NOMO-1 (cell line): Measurements from ENCODE around the gene RAD51B.
"Not testable (repeated sequence)": the region's sequence is repeated elsewhere in the genome, so short reads cannot be mapped to it uniquely, and the experiment has no call there.

Experiments
- DNase-seq, 2 experiments: peaks; one replicate each; lab custom pipeline; 2025; ENCODE audit not compliant: unreplicated experiment in 2 of 2; lab: John Stamatoyannopoulos, UW

RAD51B gene

DNA sequence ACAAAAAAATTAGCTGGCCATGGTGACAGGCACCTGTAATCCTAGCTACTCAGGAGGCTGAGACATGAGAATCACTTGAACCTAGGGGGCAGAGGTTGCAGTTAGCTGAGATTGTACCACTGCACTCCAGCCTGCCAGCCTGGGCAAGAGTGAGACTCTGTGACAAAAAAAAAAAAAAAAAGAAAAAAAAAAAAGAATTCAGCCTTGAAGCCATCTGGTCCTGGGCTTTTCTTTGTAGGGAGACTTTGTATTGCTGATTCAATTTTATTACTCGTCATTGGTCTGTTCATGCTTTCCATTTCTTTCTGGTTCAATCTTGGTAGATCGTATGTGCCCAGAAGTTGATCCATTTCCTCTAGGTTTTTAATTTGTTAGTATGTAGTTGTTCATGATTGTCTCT, 243.1 kb downstream of the RAD51B start:
- DNase-seq = no peak

DNA sequence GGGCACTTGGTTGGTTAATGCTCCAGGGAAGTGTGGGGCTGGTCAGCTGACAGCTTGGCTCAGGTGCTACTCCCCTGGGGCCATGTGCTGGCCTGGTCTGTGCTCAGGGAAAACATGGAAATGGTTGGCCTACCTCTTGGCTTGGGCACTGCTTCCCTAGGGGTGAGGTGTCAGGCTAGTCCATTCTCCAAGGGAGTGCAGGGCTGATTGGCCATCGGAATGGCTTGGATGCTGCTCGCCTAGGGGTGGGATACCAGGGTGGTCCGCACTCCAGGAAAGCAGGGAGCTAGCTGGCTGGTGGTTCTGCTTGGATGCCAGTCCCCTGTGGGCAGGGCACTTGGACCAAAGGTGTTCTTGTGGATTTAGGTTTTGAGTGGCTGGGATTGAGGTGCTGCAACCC, 245.7 kb downstream of the RAD51B start:
- no peak for DNase-seq

DNA sequence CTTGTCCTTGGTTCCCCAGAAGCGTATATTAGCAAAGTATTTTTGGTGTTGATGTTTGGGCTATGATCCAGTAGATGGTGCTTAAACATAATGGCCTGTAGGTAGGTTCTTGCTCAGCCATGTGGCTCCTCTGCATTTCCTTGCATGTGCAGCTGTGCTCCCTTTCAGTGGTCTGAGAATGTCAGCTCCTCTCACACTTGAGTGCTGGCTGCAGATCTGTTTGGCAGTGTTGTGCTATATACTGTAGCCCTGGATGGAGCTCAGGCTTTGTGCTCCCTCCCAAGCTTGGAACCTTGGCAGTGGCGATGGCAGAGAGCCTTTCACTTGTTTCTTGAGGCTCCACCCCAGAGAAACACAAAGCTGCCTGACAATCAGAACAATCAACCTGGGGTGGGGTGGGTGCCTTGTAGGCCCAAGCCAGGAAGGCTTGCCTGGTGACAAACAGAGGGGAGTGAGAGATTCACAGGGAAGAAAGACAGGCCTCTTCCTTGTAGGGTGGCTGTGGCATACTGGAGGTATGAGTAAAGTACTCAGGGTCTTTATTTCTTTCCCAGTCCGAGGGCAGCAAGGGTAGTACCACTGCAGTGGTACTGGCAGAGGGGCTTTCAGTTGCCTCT, 255.3 kb downstream of the RAD51B start:
- DNase-seq = no peak

DNA sequence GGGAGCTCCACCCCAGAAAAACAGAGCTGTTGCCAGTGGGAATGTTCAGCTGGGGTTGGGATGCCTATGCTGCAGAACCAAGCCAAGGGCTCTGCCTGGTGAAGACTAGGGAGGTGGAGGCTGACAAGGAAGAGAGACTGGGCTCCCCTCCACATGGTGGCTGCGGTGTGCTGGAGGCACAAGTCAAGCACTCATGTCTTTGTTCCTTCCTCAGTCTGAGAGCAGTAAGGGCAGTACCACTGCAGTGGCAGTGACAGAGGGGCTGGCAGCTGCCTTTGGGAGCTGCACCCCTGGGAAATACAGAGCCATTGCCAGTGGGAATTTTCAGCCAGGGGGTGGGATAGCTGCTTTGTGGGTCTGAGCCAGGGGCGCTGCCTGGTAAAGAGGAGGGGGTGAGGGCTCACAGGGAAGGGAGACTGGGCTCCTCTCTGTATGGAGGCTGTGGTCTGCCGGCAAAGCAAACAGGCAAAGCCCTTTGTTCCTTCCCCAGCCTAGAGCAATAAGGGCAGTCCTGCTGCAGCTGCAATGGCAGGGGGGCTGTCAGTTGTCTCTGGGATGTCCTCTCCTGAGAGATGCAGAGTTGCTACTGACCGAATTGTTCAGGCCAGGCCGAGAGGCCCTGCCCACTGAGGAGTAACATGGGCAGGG, 255.9 kb downstream of the RAD51B start:
- no peak for DNase-seq

GRCh38 chr14:68076451-68076850, 256.9 kb downstream of the RAD51B start:
- no peak for DNase-seq

GRCh38 chr14:68079941-68080697, 260.5 kb downstream of the RAD51B start:
- no peak for DNase-seq

DNA sequence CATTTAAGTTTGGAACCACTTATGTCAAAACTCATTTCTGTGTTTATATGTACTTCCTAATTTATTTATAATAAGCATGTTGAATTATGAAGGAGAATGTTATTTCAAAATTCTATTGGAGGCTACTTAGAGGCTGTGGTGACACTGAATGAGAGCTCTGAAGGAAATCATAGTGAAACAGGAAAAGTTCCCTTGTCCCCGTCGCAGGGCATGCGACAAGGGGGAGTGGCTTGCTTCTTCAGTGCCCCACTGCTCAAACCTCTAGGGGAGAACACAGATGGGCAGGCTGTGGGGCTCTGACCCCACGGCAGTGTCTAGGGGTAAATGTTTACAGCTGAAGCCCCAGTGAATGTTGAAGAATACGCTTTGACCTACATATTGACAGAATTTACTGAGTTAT, 261.9 kb downstream of the RAD51B start:
- no peak for DNase-seq

- no peak for DNase-seq
Measured at GRCh38 chr14:68082698-68083291, 263.2 kb downstream of the RAD51B start.

GRCh38 chr14:68084256-68084655, 264.7 kb downstream of the RAD51B start:
- DNase-seq = no peak

DNA sequence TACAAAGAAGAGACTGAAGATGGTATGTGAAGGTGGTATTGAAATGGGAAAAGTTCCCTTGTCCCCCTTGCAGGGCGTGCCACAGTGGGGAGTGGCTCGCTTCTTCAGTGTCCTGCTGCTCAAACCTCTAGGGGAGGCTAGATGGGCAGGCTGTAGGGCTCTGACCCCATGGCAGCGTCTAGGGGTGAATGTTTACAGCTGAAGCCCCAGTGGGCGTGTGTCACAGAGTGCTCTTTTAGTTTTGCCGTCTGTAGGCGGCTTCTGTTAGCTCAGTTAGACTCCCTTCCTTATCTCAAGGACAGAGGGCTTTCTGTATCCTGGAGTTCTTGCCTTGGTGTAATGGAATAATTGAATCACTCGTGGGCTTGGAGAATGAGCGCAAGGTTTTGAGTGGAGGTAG, 266.2 kb downstream of the RAD51B start:
- DNase-seq = no peak

DNA sequence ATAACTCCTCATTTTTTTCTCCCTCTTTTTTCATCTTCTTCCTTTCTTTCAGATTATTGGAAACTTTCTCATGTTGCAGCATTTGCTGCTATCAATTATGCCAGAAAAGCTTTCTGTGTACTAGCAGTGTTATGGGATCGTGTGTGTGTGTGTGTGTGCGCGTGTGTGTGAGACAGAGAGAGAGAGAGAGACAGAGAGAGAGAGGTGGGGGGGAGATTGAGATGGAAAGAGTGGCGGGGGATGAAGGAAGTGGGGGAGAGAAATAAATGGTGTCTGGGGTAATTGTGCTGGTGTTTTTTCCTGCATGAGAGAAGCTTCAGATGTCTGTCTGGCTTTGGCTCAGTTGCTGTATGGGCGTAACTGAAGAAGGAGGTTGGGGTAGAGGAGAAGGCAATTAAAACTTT, 268.9 kb downstream of the RAD51B start:
- no peak for DNase-seq

DNA sequence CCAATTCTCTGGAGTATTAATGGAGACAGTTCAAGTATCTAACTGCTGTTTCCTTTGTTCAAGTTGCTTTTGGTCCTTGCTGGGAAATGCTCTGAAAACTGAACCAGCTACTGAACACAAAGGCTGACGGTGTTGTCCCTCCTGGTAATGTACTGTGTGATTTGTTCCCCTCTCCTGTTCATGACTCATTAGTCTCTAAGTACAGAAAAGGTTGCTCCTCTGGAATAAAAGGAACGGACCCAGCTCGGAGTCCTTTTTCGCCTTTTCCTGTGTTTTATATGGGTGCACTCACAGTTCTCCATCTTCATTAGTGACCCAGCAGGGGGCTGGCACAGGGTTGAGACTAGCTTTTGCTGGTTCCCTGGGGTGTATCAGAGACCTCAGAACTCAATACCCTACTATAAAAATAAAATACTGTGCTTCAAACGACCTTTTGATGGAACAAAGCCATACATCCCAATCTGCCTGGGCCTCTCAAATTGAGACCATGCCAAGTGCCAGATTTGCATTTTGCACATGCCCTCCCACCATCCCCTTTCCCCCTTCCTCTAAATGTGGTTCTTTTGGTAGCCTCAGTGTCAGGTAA, 269.7 kb downstream of the RAD51B start:
- no peak for DNase-seq

DNA sequence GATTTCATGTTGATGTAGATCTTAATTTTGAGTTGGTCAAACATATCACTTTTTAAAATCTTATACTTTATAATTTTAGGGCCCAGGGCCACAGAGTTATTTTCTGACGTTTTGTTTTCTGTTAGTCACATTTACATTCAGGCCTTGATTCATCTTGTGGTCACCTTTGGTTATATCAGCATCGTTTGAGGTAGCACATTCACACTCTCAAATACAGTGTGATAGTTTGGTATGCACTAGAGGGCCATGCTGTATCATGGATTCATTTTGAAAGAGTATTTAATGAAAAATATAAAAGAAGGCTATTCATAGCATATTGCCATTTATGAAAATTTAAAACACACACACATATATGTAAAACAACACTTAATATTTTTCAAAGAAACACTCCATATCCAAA, 274.6 kb downstream of the RAD51B start:
- no peak for DNase-seq

DNA sequence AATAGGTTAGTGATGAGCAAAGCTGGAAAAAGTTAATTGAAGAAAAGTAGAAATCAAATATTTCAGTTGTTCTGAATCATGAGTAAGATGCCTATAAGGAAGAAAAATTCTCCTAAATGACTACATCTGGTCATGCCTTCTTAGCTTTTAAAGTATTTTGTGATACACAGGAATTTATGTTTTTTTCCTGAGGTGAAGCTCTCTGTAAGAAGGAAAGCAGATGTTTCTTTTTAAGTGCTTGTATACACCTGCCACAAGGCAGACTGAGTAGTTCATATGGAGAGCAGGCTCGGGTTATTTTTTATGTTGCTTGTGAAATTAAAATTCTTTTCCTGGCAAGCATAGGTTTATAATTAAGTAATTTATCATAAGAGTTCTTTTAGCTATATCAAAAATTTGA, 275.2 kb downstream of the RAD51B start:
- no peak for DNase-seq

DNA sequence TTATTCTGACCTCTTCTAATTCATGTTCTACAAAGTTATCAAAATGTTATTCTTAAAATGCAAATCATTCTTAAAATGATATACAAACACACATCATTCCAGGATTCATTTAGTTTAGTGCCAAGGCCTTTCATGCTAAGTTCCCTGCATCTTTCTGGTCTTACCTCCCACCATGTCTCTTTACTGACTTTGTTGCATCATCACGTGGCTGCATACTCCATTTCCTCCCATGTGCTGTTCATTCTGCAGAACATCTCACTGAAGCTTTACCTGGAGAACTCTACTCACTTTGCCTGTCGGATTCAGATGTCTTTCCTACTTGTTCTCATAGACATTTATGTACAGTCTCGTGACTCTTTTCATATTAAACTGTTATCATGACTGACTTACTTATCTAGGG, 278.1 kb downstream of the RAD51B start:
- no peak for DNase-seq

DNA sequence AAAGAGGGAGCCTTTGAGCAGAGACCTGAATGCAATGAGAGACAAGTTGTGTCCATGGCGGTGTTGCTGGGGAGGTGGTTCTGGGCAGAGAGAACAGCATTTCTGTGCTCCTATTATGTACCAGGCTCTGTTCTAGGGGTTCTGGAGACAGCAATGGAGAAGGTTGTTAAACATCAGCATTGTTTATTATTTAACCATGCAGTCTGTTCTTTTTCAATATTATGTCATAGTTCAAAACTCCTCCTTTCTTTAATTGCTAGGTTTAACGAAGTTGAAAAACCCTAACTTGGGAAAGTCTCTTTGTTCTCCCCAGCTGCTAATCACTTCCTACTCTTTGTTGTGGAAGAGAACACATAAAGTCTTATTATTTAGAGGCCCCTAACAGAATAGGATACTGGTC, 279.3 kb downstream of the RAD51B start:
- DNase-seq = no peak

DNA sequence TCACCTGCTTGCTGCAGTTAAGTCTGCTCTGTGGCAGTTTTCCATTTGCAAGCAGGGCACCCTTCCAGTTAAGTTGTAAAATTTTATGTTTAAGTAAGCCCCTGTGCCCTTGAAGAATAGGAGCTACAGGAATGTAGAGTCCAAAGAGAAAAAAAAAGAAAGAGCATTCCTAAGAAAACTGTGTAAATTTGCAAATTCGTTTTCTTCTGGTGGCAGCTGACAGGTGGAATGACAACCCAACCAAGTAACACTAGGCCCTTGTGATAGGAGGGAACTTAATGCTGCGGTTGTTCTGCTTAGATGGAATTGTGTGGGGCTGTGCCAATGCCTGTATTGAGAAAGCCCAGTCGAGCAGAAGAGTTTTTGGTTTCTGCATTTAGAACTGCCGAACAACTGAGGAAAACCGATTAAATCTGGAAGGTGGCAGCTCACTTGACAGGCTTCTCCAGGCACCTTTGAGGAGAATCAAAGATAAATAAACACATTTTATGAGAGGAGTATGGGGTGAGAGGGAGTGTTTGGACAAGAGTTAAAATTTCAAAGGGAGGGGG, 280.0 kb downstream of the RAD51B start:
- no peak for DNase-seq

- not testable (repeated sequence) for DNase-seq
Measured at GRCh38 chr14:68101715-68102301, 282.2 kb downstream of the RAD51B start.

- DNase-seq = no peak
Measured at GRCh38 chr14:68103853-68104252, 284.3 kb downstream of the RAD51B start.

- DNase-seq = no peak
Measured at GRCh38 chr14:68104518-68104917, 284.9 kb downstream of the RAD51B start.

DNA sequence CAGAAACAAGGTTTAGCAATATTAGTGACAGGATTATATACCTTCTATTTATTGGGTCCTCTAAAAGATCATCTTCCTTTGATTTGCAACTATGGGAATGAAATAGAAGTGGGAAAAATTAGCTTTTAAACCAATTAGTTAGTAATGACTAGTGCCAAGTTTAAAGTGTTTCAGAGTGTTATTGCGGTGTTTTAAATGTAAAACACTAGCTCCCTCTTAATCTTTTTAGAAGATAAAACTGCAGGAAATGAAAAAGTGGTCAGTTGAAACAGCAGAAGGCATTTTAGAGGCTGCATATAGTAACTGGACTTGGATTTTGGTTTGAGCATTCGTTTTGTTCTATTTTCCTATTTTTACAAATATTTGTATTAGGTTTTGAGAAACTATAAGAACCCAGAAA, 286.2 kb downstream of the RAD51B start:
- no peak for DNase-seq
